ENCODE measurements around the gene GRK5.
A peak's percentile ranks its signal among the peaks of the same experiment; 100 is the strongest.

Gene GRK5

DNA sequence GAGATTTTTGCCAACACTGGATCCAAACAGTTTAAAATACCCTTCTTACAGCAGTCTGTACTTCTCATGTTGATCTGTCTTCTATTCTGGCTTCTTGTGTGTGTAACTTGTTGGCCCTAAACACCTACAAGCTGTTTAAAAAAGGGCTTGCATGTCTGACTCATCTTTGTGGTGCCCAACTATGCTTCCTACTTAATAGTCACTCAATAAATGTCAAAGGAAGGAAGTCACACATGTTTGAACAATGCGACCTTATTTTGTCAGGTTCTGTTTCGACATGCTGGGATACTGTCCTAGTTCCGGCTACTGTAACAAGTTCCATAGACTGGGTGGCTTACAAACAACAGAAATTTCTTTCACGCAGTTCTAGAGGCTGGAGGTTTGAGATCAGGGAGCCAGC is 9.4 kb upstream of the GRK5 start:
- no peak overlapping the region for H3K4me3 ChIP-seq (ENCODE audit: low read depth in 1 of 2, low read length in 2 of 2)
- no peaks in the 10 kb centered on the region for H3K9me3 ChIP-seq (ENCODE audit: control insufficient read depth in 1 of 2, low read length in 2 of 2)
- H3K27ac ChIP-seq (ENCODE audit: low read depth, low read length): no peak overlapping the region
- no peaks in the 10 kb centered on the region for H3K4me1 ChIP-seq (ENCODE audit: control insufficient read depth in 1 of 2, insufficient read depth in 2 of 2, low read length in 2 of 2)
- no peak overlapping the region for H3K9ac ChIP-seq (ENCODE audit: low read depth in 1 of 2, low read length in 2 of 2)
- H3K27me3 ChIP-seq (ENCODE audit: control insufficient read depth in 1 of 2, insufficient read depth in 2 of 2, low read length in 2 of 2): no peaks in the 10 kb centered on the region
- no peaks in the 10 kb centered on the region for H3K36me3 ChIP-seq (ENCODE audit: control insufficient read depth in 1 of 2, insufficient read depth in 2 of 2, low read length in 2 of 2)

DNA sequence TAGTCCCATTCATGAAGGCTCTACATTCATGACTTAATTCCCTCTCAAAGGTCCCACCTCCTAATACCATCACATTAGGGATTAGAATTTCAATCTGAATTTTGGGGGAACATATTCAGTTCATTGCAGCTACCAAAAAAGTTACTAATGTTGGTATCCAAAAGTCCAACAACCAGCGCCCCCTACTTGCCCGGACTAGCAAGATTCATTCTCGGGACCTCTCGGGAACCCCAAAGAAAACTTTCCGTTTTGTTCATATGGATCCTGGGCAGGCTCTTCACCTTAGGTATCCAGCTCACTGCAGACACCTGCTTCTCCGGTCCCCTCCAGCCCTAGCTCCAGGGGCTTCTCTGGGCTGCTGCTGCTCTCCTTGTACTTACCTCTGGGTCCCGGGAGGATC is 8.9 kb upstream of the GRK5 start:
- Histone ChIP-seq H3K4me1 (ENCODE audit: control insufficient read depth in 1 of 2, insufficient read depth in 2 of 2, low read length in 2 of 2) (no peaks in the 10 kb centered on the region), H3K27me3 (ENCODE audit: control insufficient read depth in 1 of 2, insufficient read depth in 2 of 2, low read length in 2 of 2) (no peaks in the 10 kb centered on the region), H3K9ac (ENCODE audit: low read depth in 1 of 2, low read length in 2 of 2) (peak overlapping the region in 1 of 2 donors; percentile 5), H3K27ac (ENCODE audit: low read depth, low read length) (no peak overlapping the region), H3K36me3 (ENCODE audit: control insufficient read depth in 1 of 2, insufficient read depth in 2 of 2, low read length in 2 of 2) (no peaks in the 10 kb centered on the region), H3K4me3 (ENCODE audit: low read depth in 1 of 2, low read length in 2 of 2) (no peak overlapping the region), H3K9me3 (ENCODE audit: control insufficient read depth in 1 of 2, low read length in 2 of 2) (no peaks in the 10 kb centered on the region)

DNA sequence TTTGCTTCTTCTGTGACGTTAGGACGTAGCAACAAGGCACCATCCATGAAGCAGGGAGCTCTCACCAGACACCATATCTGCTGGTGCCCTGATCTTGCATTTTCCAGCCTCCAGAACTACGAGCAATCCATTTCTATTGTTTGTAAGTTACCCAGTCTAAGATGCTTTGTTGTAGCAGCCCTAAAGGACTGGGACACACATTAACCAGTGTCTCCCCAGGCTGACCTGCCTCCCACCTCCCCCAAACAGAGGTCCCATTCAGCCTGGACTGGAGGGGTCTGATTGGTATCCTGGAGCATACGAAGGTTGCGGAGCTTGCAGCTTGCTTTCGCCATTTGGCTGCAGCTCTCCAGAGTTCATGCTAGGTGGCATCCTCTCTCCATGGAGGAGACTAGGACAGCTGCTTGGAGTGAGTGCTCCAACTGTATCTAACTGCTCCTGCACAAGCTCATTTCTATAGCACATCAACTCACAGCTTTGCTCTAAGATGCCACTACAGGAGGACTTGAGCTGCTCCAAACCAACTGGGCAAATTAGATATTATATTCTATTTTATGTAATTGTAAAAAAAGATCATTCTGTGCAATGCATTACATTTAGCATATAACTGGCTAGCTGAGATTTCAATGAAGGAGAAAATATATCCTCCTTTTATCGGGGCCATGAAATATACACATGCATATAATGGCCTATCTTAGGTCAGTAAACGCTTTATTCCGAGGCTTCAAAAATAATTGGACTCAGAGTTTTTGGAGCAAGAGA is 8.0 kb upstream of the GRK5 start:
- Histone ChIP-seq H3K27ac (ENCODE audit: low read depth, low read length) (no peak overlapping the region), H3K4me1 (ENCODE audit: control insufficient read depth in 1 of 2, insufficient read depth in 2 of 2, low read length in 2 of 2) (no peaks in the 10 kb centered on the region), H3K36me3 (ENCODE audit: control insufficient read depth in 1 of 2, insufficient read depth in 2 of 2, low read length in 2 of 2) (no peaks in the 10 kb centered on the region), H3K27me3 (ENCODE audit: control insufficient read depth in 1 of 2, insufficient read depth in 2 of 2, low read length in 2 of 2) (no peaks in the 10 kb centered on the region), H3K9me3 (ENCODE audit: control insufficient read depth in 1 of 2, low read length in 2 of 2) (no peaks in the 10 kb centered on the region), H3K9ac (ENCODE audit: low read depth in 1 of 2, low read length in 2 of 2) (no peak overlapping the region), H3K4me3 (ENCODE audit: low read depth in 1 of 2, low read length in 2 of 2) (no peak overlapping the region)

DNA sequence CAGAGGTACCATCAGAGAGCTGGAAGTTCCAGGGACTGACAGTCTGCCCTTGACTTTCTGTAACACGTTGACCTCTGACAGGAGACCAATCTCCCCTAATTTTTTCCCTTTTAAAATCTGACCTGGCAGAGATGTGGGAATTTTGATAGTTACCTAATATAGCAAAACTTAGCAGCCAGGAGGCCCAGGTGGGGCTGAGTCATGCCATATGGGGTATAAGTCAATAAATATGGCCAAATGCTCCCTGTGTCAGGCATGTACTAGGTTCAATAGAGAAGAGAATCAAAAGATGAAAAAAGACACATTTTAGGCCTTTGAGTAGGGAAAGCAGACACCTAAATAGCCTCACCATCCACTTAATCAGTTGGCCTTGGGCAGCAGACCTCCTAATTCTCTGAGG is 6.1 kb upstream of the GRK5 start:
- Histone ChIP-seq H3K9me3 (ENCODE audit: control insufficient read depth in 1 of 2, low read length in 2 of 2) (no peaks in the 10 kb centered on the region), H3K27me3 (ENCODE audit: control insufficient read depth in 1 of 2, insufficient read depth in 2 of 2, low read length in 2 of 2) (no peaks in the 10 kb centered on the region), H3K9ac (ENCODE audit: low read depth in 1 of 2, low read length in 2 of 2) (no peak overlapping the region), H3K36me3 (ENCODE audit: control insufficient read depth in 1 of 2, insufficient read depth in 2 of 2, low read length in 2 of 2) (no peaks in the 10 kb centered on the region), H3K27ac (ENCODE audit: low read depth, low read length) (no peak overlapping the region), H3K4me3 (ENCODE audit: low read depth in 1 of 2, low read length in 2 of 2) (no peak overlapping the region), H3K4me1 (ENCODE audit: control insufficient read depth in 1 of 2, insufficient read depth in 2 of 2, low read length in 2 of 2) (peaks cover 6 to 7% of the 10 kb centered on the region in 2 donors)

DNA sequence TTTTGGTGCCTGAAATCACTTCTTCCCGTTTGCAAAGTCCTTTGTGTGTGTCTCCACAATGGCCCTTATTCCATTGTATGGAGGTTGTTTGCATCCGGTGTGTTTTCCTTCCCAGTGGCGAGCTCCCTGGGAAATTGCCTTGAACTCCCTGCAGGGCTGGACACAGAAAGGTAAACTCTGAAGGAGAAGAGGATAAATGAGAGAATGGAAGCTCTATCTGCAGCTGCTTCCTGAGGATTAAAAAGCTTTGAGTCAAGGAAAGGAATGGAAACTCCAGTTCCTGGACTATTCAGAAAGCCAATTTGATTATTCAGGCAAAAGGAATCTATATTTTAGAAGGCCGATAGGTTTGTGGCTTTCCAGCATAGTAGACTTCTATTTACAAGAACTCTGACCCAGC is 4.4 kb upstream of the GRK5 start:
- Histone ChIP-seq H3K4me3 (ENCODE audit: low read depth in 1 of 2, low read length in 2 of 2) (no peak overlapping the region), H3K4me1 (ENCODE audit: control insufficient read depth in 1 of 2, insufficient read depth in 2 of 2, low read length in 2 of 2) (peaks cover 8 to 10% of the 10 kb centered on the region in 2 donors), H3K27me3 (ENCODE audit: control insufficient read depth in 1 of 2, insufficient read depth in 2 of 2, low read length in 2 of 2) (no peaks in the 10 kb centered on the region), H3K9ac (ENCODE audit: low read depth in 1 of 2, low read length in 2 of 2) (no peak overlapping the region), H3K27ac (ENCODE audit: low read depth, low read length) (no peak overlapping the region), H3K9me3 (ENCODE audit: control insufficient read depth in 1 of 2, low read length in 2 of 2) (no peaks in the 10 kb centered on the region), H3K36me3 (ENCODE audit: control insufficient read depth in 1 of 2, insufficient read depth in 2 of 2, low read length in 2 of 2) (no peaks in the 10 kb centered on the region)

DNA sequence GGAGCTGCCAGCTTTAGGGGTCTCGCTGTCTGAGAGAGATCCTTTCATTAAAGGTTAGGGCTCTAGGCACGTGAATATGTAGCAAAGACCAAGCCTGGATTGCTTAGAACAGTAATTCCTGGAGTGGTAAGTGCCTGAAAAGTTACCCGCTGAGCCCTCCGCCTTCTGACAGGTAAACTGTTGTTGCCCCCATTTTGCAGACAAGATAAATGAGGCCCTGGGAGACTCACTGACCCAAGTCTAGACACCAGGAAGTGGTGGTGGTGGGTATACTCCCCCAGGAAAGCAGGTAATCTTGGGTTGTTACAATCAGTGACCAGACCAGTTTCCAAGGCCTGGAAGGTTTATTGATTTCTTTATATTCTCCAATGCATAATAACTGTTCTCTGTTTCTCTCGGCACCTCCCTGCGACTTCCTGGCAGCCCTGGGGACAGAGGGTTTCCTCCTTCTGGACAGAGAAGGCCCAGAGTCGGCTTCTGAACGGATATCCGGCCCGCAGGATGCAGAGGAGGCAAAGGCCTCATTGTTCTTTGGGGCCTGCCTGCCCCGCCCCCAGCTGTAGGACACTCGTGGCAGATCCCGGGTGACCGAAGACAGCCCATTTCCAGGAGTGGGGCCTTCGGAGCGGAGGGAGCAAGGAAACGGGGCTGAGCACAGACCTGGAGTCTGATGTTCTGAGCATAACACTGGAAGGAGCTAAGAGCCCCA is 1.3 kb upstream of the GRK5 start:
- H3K9ac ChIP-seq (ENCODE audit: low read depth in 1 of 2, low read length in 2 of 2): peak overlapping the region; percentile 66 to 67
- peak overlapping the region; percentile 91 for H3K27ac ChIP-seq (ENCODE audit: low read depth, low read length)
- H3K27me3 ChIP-seq (ENCODE audit: control insufficient read depth in 1 of 2, insufficient read depth in 2 of 2, low read length in 2 of 2): no peaks in the 10 kb centered on the region
- H3K9me3 ChIP-seq (ENCODE audit: control insufficient read depth in 1 of 2, low read length in 2 of 2): no peaks in the 10 kb centered on the region
- no peaks in the 10 kb centered on the region for H3K36me3 ChIP-seq (ENCODE audit: control insufficient read depth in 1 of 2, insufficient read depth in 2 of 2, low read length in 2 of 2)
- peaks cover 22 to 27% of the 10 kb centered on the region in 2 donors for H3K4me1 ChIP-seq (ENCODE audit: control insufficient read depth in 1 of 2, insufficient read depth in 2 of 2, low read length in 2 of 2)
- H3K4me3 ChIP-seq (ENCODE audit: low read depth in 1 of 2, low read length in 2 of 2): peak overlapping the region; percentile 65 to 71

DNA sequence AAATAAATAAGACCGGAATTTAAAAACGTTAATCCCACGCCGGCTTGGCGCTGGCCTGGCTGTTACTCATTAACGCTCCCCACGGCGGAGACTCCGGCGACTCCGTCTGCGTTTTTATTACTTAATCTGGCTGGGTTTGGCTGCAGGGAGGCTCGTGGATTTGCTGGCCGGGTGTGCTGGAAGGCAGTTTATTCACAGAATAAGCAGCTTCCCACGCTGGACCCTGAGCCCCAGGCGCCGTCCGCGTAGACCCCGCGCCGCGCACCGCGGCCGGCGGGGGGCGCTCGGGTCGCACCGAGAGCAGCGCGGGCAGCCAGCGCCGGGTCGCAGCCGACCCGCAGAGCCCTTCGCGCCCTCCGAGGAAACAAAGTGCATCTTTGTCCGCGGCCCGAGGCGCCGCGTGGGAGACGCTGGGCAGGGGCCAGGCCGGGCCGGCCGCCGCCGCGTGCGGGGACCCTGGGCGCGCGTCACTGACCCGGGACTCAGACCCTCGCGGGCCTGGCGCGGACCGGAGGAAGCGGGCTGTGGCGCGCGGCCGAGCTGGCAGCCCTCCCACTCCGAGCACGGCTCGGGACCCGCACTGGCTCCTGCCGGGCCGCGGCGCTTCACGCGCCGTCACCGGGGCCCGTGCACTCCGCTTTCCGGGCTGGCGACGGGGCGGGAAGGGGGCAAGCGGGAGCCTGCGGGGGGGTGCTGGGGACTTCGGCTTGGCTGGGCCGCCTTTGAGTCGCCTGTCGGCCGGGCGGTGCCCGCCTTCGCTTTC is 587 bp upstream of the GRK5 start:
- Histone ChIP-seq H3K36me3 (ENCODE audit: control insufficient read depth in 1 of 2, insufficient read depth in 2 of 2, low read length in 2 of 2) (no peaks in the 10 kb centered on the region), H3K9me3 (ENCODE audit: control insufficient read depth in 1 of 2, low read length in 2 of 2) (no peaks in the 10 kb centered on the region), H3K27me3 (ENCODE audit: control insufficient read depth in 1 of 2, insufficient read depth in 2 of 2, low read length in 2 of 2) (no peaks in the 10 kb centered on the region), H3K4me1 (ENCODE audit: control insufficient read depth in 1 of 2, insufficient read depth in 2 of 2, low read length in 2 of 2) (peaks cover 25 to 35% of the 10 kb centered on the region in 2 donors), H3K27ac (ENCODE audit: low read depth, low read length) (peak overlapping the region; percentile 91), H3K4me3 (ENCODE audit: low read depth in 1 of 2, low read length in 2 of 2) (peak overlapping the region; percentile 65 to 71), H3K9ac (ENCODE audit: low read depth in 1 of 2, low read length in 2 of 2) (peak overlapping the region; percentile 66 to 67)

DNA sequence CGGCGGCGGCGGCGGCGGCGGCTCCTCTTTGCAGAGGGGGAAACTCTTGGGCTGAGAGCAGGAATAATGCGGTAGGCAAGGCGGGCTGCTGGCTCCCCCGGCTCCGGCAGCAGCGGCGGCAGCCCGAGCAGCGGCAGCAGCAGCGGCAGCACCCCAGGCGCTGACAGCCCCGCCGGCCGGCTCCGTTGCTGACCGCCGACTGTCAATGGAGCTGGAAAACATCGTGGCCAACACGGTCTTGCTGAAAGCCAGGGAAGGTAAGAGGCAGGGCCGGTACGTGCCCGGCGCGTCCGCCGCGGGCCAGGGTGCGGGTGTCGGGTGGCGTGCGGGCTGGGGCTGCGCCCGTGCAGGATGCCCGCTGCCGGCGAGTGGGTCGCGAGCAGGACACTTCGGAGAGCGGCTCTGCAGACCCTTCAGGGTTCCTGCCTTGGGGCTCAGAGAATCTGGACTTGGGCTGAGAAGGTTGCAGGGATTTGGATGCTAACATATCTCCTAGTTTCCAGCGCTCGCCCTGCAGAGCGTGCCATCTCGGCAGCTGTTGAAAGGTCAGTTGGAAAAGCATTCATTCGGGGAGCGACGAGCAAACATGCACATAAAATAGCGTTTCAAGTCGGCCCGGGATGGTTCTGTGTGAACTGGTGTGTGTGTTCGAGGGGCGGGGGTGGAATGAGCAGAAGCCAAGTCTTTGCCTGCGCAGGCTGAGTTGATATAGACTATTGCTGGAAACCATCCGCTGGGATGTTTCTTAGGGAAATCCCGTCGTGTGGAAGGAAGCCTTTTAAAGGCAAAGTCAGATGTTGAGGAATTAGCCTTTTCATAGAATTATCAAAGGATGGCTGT is 562 bp downstream of the GRK5 start:
- peak overlapping the region; percentile 88 to 94 for H3K9ac ChIP-seq (ENCODE audit: low read depth in 1 of 2, low read length in 2 of 2)
- peaks cover 3 to 4% of the 10 kb centered on the region in 2 donors for H3K36me3 ChIP-seq (ENCODE audit: control insufficient read depth in 1 of 2, insufficient read depth in 2 of 2, low read length in 2 of 2)
- no peaks in the 10 kb centered on the region for H3K9me3 ChIP-seq (ENCODE audit: control insufficient read depth in 1 of 2, low read length in 2 of 2)
- H3K4me3 ChIP-seq (ENCODE audit: low read depth in 1 of 2, low read length in 2 of 2): peak overlapping the region; percentile 92 to 96
- peaks cover 35 to 45% of the 10 kb centered on the region in 2 donors for H3K4me1 ChIP-seq (ENCODE audit: control insufficient read depth in 1 of 2, insufficient read depth in 2 of 2, low read length in 2 of 2)
- H3K27ac ChIP-seq (ENCODE audit: low read depth, low read length): peak overlapping the region; percentile 91
- no peaks in the 10 kb centered on the region for H3K27me3 ChIP-seq (ENCODE audit: control insufficient read depth in 1 of 2, insufficient read depth in 2 of 2, low read length in 2 of 2)

DNA sequence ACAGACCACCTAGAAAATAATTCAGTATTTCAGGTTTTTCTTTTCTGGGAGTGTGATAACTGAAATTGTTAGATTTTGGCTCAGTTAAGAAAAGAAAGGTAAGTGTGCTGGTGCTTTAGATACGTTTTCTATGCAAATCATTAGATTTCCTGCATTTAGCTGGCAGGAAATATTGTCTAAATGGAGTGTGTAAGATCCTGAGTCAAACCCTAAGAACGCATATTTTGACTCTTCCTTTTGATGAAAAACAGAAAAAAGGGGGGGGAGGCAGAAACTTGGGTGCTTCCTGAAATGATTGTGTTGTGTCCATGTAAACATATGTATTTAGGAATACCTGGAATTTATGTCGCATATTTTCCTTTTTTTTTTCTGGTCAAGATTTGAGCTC is 1.2 kb downstream of the GRK5 start:
- Histone ChIP-seq H3K27me3 (ENCODE audit: control insufficient read depth in 1 of 2, insufficient read depth in 2 of 2, low read length in 2 of 2) (no peaks in the 10 kb centered on the region), H3K36me3 (ENCODE audit: control insufficient read depth in 1 of 2, insufficient read depth in 2 of 2, low read length in 2 of 2) (peaks cover 3 to 4% of the 10 kb centered on the region in 2 donors), H3K9me3 (ENCODE audit: control insufficient read depth in 1 of 2, low read length in 2 of 2) (no peaks in the 10 kb centered on the region), H3K4me3 (ENCODE audit: low read depth in 1 of 2, low read length in 2 of 2) (peak overlapping the region; percentile 92 to 96), H3K4me1 (ENCODE audit: control insufficient read depth in 1 of 2, insufficient read depth in 2 of 2, low read length in 2 of 2) (peaks cover 37 to 45% of the 10 kb centered on the region in 2 donors), H3K27ac (ENCODE audit: low read depth, low read length) (peak overlapping the region; percentile 91), H3K9ac (ENCODE audit: low read depth in 1 of 2, low read length in 2 of 2) (peak overlapping the region; percentile 88 to 94)
